Brain pericyte (primary cell): ENCODE results near the gene C14orf119.

Experiments
- DNase-seq: peaks from one replicate; pipeline ENCODE4 v3.0.0-alpha.2; 2012; ENCODE audit warnings: low read depth, low spot score

The C14orf119 gene

DNA sequence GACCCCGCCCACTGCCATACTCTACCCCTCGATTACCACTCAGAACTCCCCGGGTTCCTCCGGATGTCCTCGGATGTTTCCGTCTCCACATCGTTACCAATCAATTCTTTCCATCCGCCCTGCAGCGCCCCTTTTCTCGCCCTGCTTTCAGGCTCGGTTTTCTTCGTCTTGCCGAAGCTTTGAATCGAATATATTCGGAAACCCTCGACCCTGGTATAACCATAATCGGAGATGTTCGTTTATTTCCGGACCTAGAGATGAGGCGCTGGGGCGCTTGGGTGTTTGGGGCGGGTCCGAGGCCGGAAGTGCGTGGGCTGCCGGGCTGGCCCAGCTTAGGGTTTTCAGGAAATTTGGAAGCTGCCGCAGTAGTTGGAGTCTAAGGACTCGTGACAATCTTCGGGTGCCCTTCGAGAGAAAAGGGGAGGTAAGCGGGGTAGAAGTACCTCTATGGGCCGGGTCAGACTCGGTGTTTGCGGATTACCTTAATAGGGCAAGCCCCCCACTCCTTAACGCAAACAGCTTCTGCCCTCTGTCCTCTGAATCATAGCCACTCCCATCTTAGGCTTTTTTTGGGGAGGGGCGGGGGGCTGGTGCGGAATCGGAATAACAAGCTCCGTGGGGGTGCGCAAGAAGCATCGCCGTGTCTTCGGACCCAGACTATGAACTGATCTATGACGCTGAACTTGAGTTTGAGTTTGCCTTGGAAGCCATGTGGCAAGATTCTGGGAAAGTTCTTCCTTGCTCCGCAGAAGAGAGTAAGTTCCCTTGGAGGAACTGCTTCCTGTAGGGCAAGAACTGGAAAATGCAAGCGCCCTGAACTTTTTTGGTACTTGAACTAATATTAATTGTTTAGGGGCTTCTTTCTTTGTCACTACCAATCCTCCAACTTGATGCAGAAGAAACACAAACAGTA lies at the start of gene C14orf119:
C14orf119 (plus strand) TSS at position 310 of the 913 bp plus-strand sequence. CDS start 2,154 bp downstream, outside the sequence.
- DNase-seq = peak; percentile 100

DNA sequence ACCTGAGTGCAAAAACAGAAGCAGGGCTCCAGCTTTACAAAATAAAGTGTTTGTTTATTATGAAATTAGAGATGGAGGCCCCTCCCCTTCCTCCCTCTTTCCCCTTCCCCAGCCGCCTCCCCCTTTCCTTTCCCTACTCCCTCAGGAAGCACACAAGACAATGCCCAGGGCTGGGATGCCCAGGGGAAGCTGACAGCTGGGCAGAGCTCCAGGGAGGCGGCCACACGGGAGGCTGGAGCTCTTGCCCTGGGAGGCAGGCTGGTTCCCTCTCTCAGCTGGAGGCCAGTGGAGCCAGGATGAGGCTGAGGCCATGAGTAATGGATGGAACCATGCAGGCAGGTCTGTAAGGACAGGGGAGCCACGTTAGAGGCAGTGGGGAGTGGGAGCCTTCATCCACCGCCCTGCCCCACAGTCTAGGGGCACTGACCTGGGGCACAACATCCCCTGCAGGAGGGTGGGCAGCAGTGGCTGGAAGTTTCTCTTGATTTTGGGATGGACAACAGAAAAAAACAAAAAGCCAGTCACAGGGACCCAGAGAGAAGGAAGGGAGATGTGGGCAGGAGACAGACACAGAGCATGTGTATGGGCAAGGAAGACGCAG lies 48.2 kb upstream of the C14orf119 start:
- no peak for DNase-seq

DNA sequence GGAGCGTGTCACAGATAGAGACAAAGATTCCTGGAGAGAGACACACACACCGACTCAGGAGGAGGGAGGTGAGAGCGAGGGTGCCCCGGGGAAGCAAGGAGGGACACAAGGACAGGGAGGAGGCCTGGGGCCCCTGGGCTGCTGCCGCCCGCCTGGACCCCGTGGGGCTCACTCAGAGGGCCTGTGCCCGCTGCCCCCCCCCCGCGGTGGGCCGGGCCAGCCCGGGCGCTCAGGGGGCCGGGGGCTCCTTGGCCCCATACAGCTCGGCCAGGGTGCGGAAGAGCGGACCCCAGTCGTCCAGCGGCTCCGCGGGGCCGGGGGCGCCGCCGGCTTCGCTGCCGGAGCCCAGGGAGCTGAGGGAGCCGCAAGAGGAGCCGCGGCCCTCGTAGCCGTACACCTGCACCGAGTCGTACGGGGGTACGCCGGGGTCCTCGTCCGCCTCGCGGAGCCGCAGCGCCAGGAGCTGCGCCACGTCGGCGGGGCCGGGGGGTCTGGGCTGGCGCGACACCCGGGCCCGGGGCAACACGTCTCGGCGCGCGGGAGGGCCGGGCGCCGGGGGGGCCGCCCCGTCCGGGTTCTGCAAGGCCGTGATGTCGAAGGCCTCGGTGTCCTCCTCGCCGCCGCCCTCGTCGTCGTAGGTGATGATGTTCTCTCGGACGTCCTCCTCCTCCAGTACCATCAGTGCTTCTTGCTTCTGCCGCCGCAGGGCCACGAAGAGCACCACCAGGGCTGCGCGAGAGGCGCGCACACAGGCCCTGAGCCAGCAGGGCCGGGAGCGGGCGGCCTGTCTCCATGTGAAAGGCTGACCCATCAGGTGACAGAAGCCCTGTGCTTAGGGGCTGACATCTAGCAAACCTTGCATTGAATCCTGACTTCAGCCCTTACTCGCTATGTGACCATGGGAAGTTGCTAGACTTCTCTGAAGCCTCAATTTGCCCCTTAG lies 47.3 kb upstream of the C14orf119 start:
- no peak for DNase-seq

DNA sequence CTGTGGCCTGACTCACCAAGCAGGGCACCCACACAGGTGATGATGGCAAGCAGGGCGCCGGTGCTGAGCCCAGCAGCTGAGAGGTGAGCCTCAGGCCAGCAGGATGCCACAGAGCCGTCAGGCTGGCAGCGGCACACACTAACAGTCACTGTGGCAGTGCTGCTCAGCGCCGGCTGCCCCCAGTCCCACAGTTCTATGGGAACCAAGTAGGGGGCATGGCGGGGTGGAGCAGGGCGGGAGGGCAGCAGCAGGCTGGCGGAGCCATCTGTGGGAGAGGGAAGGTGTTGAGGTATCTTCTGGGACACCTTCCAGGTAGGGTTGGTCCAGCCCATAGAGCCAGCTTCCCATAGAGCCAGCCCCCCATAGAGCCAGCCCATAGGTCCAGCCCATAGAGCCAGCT lies 46.3 kb upstream of the C14orf119 start:
- DNase-seq = no peak

GRCh38 chr14:23051141-23052057 lies 43.9 kb upstream of the C14orf119 start:
- no peak for DNase-seq

- no peak for DNase-seq
These were observed 43.1 kb upstream of the C14orf119 start for GRCh38 chr14:23052182-23052623.

GRCh38 chr14:23052671-23053070 lies 42.6 kb upstream of the C14orf119 start:
- DNase-seq = no peak

DNA sequence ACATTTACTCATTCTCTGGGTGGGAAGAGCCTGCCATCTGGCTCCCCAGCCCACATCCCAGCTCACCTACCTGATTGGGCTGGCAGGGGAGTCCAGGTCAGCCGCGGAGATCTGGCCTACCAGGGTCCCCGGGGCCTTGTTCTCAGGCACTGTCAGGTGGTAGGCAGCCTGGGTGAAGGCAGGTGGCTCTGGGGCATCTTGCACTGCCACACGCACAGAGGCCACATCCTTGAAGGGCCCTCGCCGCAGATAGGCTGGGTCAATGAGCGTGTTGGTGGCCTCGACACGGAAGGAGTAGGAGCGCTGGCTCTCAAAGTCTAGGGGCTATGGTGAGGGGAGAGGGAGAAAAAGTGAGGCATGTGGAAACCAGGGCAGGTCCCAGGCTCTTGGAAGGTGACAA lies 41.9 kb upstream of the C14orf119 start:
- no peak for DNase-seq

- DNase-seq = no peak
These were observed 41.1 kb upstream of the C14orf119 start for GRCh38 chr14:23054000-23054811.

- no peak for DNase-seq
These were observed 40.2 kb upstream of the C14orf119 start for GRCh38 chr14:23055147-23055550.

DNA sequence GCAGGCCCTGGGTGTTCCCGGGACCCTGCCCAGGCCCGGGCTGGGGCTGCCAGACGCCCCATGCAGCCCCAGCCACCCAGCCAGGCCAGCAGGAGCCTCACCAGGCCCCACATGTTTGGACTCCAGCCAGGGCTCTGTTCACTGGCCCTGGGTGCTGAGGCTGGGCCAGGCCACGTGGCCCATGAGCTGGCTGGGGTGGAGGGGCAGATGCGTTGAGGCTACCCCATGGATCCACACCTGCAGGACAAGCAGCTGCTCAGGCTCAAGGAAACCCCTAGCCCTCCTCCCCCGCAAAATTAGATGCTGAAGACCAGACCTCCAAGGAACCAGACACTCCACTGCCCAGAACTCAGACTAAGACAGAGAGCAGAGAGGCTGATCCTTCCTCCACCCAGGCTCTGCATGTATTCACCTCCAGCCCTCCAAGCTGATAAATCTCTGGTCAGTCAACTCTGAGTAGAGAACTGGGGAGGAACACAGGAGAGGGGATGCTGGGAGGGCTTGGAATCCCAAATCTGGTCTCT lies 39.6 kb upstream of the C14orf119 start:
- no peak for DNase-seq

DNA sequence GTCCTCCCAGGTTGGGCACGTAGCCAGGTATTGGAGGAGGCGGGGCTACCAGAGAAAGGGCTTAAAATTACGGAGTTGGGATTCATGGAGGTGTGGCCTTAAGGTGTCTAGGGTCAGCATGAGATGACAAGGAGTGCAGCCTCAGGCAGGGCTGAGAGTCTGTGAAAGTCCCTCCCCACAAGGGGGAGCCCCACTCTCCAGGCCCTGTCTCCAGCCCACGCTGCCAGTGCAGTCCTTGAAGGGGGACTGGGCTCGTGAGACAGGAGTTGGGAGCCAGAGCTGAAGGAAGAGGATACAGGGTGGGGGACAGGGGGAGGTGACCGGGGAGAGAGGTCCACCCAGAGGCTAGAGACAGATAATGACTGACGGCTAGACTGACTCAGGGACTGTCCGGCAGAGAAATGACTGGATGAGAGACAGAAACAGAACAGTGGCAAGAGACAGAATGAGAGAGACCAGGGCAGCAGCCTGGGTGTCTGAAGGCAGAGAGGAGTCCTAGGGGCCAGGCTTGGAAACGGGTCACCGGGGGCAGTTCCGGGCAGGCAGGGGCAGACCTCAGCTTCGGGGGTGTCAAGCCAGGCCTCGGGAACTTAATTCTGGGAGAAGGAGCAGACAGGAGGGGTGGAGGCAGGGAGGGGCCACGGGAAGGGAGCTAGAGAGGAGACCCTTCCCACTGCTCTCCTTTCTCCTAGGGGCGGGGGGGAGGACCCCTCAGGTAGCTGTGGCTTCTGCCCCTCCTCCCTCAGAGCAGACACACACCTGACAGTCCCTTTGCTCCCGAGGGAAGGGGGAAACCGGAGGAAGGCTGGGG lies 39.0 kb upstream of the C14orf119 start:
- no peak for DNase-seq

GRCh38 chr14:23056956-23057756 lies 38.1 kb upstream of the C14orf119 start, which contains the start of gene CDH24:
CDH24 (minus strand) TSS chr14:23057520; CDS start chr14:23055733, 1,787 bp downstream.
- no peak for DNase-seq

DNA sequence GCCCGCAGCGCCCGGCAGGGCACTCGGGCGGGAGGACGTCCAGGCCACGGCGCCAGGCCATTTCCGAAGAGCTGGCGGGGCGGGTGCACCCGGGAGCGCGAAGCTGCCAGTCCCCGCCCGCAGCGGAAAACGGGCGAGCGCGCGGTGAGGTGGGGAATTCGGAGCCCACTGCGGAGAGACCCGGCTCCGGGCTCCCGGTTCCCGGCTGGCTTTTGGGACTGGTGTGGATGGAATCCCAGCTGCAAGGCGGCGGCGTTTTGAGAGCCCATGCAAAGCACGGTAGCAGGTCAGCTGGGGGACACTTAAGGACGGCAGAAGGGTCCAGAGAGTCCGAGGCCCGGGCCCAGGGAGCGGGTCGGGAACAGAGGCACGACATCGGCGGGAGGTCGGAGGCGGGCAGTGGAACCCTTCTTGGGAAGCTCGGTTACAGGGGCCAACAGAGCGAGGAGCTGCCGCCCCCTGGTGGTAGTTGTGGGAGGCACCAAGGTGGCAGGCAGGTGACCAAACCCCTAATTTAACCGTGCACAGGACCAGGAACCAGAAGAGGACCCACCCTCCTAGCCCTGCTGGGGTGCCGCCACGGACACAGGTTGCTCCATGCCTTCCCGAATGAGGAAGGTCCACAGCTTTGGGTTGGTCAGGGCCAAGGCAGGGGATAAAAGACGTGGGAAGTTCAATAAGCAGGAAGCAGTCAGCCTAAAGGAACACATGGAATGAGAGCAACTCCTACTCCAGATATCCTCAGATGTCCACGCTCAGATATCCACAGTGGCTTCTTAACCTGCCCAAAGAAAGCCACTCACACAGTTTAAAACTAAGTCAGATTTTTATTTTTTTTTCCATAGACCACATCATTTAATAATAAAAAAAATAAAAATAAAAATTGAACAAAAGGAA lies 37.3 kb upstream of the C14orf119 start:
- peak; percentile 63 for DNase-seq

- no peak for DNase-seq
These were observed 36.4 kb upstream of the C14orf119 start for GRCh38 chr14:23058654-23059504.
